ENCODE data around the gene MTX1.
"Not testable (repeated sequence)": the region's sequence is repeated elsewhere in the genome, so short reads cannot be mapped to it uniquely, and the experiment has no call there.

MTX1 gene

DNA sequence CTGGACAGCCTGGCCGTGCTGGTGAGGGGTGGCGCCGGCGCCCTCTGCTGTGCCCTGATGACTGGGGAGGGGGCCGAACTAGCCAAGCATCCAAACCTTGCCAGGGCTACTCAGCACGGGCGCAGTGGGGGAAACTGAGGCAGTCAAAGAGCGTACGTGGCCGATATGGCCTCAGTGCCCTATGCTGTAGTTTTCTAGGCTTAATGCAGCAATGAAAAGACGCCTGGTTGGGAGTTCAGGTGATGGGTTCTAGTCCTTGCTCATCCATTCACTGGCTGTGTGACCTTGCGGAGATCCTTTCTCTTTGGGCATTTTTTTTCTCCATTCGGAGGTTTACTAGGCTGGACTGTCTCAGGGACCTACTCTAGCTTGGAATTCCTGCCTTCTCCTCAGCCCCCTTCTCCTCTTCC is 822 bp downstream of the MTX1 start:
- no peak for DNase-seq

DNA sequence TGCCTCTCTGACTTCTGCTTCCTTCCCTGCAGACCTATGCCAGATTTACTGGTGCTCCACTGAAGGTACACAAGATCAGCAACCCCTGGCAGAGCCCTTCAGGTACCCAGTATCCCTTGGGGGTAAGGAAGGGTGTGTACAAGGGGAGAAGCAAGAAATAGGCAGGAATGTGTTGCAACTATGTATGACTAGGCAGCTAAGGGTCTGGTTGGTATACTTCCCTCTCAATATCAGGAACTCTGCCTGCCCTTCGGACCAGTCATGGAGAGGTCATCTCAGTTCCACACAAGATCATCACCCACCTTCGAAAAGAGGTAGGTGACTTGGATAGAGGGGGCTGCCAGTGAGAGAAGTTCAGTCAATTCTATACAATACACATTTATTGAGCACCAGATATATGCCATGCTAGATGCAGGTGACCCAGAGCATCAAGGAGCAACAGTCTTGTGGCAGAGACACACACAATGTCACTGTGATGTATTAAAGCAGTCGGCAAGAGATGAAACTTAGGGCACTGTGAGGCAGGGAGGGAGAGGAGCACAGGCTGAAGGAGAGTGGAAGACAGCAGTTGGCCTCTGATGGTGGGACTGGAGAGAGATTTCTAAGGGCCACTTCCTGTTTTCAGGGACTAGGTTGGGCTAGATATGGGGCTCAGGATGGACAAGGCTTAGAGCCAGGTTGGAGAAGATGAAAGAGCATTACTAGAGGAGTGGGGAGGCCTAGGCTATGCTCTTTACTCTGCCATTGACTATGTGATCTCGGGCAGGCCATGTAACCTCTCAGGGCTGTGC is 2.0 kb downstream of the MTX1 start:
- DNase-seq: no peak

DNA sequence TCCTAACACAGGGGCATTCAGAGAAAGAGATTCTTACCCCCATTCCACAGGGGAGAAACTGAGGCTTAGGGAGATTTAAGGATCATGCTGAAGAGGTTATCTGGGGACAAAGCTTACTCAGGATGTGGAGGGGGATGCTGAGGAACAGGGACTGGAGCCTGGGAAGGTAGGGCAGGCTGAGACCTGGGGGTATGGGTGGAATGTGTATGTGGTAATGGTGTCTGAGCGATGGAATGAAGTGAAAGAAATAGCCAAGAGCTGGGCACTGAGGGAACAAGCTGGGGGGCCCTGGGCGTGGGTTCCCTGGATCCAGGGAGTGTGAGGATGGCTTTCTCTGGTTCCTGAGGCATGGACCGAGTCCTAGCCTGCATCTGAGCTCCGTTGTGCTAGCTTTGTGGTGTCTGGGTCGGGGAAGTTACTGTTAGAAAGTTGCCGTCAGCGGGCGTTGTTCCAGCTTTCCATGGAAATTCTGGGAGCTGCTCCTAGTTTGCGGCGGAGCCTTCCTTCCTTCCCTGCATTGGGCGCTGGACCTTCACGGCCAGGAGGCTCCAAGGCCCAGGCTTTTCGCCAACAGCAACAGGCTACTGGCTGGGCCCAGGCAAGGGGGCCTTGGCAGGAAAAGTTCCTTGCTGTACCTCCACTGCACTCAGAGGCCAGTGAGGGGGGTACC is 3.0 kb downstream of the MTX1 start:
- not testable (repeated sequence) for DNase-seq

DNA sequence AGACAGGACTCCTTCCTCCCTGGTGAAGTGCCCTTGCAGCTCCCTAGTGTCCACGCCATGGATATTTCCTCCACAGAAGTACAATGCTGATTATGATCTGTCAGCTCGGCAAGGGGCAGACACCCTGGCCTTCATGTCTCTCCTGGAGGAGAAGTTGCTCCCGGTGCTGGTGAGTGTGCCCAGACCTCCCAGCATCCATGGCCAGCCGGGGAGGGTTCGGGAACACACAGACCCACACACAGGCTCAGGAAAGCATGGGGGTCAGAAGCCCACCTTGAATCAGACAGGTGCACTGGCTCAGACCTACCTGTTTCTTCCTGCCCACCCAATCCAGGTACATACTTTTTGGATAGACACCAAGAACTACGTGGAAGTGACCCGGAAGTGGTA is 3.6 kb downstream of the MTX1 start:
- not testable (repeated sequence) for DNase-seq

DNA sequence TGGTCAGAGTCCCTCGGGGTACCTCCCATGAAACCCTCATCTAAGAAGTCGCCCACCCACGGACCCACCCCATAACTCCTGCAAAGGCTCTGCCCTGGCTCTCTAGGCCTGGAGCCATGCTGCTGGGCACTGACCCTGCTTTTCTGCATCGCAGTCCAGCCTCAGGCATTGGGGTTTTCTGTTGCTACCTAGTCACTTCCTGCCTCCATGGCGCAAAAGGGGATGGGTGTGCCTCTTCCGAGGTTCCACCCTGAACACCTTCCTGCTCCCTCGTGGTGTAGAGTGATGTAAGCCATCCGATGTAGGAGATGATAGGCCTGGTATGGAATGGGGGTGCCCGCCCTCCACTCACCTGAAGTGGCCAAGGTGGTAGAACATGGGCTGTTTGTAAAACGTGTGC is 6.2 kb downstream of the MTX1 start:
- not testable (repeated sequence) for DNase-seq

DNA sequence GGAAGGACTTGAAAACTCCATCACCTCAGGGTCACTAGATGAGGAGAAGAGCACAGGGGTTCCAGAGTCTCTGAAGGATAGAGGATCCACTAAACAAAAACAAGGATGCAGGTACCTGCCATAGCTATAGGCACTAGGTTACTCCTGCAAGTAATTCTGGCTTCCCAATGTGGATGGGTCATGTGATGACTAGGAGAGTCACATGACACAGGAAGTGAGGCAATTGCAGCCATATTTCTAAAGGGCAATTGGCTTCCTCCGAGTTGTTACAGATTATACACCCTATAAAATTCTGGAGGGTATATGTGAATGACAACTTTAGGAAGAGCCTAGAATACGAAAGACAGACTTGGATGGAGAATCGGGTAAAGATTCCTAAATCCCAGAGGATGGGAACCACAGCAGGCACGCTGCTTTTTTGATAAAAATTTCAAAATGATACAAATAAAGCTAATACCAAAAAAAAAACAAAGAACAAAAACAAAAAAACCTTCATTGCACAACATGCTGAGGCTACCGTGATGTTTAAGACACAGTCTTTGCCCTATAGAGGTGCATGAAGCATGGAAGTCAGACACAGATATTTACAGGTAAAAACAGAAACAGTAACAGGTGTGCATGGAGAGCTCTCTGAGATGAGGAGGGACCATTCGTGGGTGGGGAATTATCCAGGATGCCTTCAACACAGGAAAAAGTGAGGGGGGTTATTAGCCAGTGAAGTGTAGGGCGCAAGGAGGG is 10.5 kb downstream of the MTX1 start:
- peak; percentile 71 to 72 for DNase-seq

DNA sequence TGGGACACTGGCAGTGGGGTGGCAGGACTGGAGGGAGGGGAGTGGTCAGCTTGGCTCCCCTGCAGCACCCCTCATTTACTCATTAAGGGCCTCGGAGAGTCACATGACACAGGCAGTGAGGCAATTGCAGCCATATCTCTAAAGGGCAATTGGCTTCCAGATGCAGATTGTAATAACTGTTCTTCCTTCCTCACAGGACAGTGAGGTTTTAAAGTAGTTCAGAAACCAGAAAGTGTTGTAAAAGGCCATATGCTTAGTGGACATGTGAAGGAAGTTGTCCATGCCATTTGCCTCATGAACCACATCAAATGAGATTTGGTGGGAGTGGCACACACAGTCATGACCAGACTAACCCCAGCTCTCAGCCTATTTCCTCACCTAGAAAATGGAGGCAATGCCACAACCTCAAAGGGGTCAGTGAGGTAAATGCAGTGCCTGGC is 11.1 kb downstream of the MTX1 start:
- DNase-seq: peak; percentile 27 to 32

DNA sequence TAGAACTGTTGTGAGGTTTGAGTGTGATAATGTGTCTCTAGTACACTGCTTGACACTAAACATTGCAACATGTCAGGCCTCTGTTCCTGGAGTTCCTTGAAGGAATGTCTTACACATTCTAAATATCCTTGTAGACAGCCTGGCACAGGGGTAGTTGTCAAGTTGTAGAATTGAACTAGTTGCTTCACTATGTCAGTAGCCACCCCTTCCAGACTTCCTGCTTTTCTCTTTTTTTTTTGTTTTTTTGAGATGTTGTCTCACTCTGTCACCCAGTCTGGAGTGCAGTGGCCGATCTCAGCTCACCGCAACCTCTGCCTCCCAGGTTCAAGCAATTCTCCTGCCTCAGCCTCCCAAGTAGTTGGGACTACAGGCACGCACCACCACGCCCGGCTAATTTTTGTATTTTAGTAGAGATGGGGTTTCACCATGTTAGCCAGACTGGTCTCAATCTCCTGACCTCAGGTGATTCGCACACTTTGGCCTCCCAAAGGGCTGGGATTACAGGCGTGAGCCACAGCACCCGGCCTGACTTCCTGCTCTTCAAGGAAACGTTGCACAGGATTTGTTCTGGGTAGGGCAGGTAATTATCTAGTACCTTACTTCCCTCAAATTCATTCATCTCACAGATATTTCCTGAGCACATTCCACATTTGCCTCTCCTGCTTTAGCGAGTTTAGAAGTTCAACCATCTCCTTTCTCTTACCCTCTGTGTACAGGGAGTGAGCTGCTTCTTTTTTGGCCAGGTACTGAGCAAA is 11.9 kb downstream of the MTX1 start:
- not testable (repeated sequence) for DNase-seq

DNA sequence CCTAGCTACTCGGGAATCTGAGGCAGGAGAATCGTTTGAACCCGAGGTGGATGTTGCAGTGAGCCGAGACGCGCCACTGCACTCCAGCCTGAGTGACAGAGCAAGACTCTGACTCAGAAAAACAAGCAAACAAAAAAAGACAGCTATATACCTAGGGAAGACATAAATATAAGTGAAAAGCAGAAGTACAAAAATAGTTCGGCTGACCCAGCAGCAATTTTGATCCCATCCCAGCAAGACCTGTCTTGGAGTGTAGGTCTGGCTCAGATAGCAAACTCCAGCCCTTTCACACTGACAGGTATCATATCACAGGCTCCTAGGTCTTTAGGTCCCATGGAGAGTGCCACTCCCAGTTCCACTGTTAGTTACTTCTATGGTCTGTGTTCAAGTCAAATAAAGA is 14.6 kb downstream of the MTX1 start:
- DNase-seq: no peak

DNA sequence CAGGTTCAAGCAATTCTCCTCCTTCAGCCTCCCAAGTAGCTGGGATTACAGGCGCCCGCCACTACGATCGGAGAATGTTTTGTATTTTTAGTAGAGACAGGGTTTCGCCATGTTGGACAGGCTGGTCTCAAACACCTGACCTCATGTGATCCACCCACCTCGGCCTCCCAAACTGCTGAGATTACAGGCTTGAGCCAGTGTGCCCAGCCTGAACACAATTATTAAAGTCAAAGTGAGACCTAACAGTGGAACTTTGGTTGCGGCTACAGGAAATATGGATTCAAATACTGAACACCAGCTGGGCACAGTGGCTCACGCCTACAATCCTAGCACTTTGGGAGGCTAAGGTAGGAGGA is 16.9 kb downstream of the MTX1 start:
- not testable (repeated sequence) for DNase-seq

DNA sequence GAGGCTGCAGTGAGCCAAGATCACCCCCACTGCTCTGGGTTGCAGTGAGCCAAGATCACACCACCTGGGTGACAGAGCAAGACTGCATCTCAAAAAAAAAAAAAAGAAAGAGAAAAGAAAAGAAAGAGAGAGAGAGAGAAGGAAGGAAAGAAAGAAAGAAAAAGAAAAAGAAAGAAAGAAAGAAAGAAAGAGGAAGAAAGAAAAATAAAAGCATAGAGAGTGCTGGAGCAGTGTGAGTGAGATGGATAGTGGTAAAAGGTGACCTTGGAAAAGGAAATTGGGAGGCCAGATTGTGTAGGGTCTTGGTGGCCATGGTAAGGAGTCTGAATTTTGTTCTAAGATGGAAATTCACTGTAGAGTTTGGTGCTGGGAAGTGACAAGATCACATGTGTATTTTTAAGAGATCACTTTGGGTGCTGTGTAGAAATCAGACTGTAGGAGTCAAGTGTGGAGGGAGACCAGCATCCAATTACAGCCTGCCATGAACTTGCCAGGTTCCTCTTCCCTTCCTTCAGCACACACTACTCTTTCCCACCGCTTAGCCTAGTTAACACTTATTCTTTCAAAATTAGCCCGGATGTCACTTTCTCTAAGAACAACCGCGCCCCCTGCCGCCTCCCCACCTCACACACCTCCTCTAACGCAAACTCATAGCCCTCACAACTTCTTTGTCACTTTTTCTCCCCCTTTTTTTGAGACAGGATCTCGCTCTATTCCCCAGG is 17.9 kb downstream of the MTX1 start:
- DNase-seq: peak; percentile 42 to 46

DNA sequence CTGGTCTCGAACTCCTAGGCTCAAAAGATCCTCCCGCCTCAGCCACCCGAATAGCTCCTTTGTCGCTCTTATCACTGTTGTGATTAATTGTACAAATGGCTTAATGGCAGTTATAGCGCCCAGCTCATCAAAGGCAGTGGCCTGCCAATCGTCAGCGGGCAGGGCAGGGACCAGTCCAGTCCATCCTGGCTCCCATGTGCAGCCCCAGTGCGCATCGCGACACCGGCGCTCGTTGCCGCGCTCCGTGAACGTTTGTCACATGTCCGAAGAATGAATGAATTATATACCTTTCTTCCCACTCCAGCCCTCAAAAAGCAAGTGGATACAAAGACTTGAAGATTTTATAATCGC is 18.4 kb downstream of the MTX1 start:
- no peak for DNase-seq

DNA sequence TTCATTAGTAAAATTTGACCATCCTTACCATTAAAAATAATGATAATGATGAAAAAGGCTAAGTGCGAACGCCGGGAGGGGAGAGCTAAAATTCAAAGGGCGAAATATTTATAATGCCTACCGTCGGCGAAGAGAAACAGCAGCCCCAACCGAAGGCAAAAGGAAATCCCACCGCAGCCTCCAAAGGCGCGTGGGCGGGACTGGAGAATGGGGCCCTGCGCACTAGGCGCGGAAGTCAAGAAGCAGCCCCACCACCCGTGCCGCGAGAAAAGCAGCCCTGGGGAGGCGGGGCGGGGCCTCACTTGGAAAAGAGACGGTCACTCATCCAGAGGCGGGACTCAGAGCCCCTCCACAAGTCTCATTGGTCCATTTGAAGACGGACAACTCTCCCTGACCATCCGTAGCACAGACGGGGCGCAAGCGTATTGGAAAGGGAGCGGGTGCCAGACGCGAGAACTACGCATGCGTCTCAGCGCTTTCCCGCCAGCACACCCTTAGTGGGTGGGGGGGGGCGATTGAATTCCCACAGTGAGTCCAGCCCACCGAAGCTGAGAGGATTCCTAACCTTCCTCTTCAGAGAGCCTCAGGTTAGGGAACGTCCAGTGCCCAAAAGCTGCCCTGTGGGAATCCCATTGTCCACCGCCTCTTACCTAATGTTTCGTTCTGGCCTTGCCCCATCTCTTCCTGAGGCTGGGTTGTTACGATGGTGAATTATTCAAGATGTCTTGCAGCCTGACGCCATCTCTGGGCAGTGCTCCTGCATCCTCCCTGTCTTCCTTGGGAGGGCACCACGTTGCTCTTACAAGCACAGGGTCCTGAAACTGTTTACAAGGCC is 19.0 kb downstream of the MTX1 start:
- peak; percentile 97 to 98 for DNase-seq

DNA sequence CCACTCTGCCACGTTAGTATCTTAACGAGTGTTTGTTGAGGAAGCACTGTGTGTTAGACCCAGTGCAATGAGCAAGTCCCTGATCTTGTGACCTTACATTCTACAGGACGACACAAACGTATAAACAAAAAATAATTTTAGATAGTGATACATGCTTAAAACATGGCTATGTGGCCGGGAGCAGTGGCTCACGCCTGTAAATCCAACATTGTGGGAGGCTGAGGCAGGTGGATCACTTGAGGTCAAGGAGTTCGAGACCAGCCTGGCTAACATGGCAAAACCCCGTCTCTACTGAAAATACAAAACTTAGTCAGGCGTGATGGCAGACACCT is 19.6 kb downstream of the MTX1 start:
- DNase-seq: no peak

DNA sequence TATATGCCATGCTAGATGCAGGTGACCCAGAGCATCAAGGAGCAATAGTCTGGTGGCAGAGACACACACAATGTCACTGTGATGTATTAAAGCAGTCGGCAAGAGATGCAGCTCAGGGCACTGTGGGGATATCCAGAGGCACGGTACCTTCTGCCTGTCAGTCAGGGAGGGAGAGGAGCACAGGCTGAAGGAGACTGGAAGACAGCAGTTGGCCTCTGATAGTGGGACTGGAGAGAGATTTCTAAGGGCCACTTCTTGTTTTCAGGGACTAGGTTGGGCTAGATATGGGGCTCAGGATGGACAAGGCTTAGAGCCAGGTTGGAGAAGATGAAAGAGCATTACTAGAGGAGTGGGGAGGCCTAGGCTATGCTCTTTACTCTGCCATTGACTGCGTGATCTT is 22.8 kb downstream of the MTX1 start:
- DNase-seq: not testable (repeated sequence)

DNA sequence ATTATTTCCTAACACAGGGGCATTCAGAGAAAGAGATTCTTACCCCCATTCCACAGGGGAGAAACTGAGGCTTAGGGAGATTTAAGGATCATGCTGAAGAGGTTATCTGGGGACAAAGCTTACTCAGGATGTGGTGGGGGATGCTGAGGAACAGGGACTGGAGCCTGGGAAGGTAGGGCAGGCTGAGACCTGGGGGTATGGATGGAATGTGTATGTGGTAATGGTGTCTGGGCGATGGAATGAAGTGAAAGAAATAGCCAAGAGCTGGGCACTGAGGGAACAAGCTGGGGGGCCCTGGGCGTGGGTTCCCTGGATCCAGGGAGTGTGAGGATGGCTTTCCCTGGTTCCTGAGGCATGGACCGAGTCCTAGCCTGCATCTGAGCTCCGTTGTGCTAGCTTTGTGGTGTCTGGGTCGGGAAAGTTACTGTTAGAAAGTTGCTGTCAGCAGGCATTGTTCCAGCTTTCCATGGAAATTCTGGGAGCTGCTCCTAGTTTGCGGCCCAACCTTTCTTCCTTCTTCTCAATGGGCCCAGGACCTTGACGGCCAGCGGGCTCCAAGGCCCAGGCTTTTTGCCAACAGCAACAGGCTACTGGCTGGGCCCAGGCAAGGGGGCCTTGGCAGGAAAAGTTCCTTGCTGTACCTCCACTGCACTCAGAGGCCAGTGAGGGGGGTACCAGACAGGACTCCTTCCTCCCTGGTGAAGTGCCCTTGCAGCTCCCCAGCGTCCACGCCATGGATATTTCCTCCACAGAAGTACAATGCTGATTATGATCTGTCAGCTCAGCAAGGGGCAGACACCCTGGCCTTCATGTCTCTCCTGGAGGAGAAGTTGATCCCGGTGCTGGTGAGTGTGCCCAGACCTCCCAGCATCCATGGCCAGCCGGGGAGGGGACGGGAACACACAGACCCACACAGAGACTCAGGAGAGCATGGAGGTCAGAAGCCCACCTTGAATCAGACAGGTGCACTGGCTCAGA is 23.8 kb downstream of the MTX1 start:
- not testable (repeated sequence) for DNase-seq

DNA sequence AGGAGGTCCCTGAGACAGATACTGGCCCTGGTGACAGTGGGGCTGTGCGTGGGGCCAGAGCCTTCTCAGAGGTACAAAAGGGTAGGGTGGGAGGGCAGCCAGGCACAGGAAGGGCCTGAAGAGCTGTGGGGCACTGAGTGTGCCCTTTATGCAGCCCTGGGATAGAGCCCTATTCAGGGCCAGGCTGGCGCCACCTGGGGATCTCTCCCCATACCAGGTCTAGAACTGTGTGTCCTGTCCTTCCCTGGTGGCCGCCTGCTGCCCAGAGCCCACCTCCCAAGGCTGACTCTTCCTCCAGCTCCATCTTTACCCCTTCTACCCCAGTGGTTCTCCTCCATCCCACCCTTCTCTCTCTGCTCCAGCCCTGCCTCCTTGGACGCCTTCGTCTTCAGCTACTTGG is 25.0 kb downstream of the MTX1 start:
- DNase-seq: not testable (repeated sequence)

DNA sequence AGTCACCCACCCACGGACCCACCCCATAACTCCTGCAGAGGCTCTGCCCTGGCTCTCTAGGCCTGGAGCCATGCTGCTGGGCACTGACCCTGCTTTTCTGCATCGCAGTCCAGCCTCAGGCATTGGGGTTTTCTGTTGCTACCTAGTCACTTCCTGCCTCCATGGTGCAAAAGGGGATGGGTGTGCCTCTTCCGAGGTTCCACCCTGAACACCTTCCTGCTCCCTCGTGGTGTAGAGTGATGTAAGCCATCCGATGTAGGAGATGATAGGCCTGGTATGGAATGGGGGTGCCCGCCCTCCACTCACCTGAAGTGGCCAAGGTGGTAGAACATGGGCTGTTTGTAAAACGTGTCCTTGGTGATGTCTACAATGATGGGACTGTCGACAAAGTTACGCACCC is 26.9 kb downstream of the MTX1 start:
- not testable (repeated sequence) for DNase-seq

DNA sequence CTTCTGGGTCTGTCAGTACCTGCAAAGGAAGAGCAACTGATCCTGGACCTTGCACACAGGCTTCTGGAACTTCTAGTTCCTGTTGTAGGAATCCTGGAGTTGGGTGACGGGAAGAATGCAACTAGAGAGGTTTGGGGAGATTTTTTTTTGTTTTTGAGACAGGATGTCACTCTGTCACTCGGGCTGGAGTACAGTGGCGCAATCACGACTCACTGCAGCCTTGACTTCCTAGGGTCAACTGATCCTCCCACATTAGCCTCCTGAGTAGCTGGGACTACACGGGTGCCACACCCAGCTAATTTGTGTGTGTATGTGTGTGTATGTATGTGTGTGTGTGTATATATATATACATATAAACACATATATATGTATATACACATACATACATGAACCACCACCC is 28.0 kb downstream of the MTX1 start:
- no peak for DNase-seq

DNA sequence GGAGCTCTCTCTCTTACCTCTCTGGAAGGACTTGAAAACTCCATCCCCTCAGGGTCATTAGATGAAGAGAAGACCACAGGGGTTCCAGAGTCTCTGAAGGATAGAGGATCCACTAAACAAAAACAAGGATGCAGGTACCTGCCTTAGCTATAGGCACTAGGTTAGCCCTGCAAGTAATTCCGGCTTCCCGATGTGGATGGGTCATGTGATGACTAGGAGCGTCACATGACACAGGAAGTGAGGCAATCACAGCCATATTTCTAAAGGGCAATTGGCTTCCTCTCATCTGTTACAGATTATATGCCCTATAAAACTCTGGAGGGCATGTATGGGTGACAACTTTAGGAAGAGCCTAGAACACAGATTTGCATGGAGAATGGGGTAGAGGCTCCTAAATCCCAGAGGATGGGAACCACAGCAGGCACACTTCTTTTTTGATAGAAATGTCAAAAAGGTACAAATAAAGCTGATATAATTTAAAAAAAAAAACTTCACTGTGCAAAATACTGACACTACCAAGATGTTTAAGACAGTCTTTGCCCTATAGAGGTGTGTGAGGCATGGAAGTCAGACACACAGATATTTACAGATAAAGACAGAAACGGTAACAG is 32.7 kb downstream of the MTX1 start:
- DNase-seq: peak; percentile 79 to 88
